Sigmoid colon (tissue), 4 donors: ENCODE results near the gene ABHD13.

Experiments used
- POLR2A ChIP-seq, 2 donors: fragments of 450-650 bp; IDR thresholded peaks; one replicate each; pipeline ENCODE4 v1.6.1; 2016; ENCODE audit warnings: antibody characterized with exemption in 2 of 2, mild to moderate bottlenecking in 2 of 2, moderate library complexity in 2 of 2
- POLR2AphosphoS5 ChIP-seq, 4 donors: sonication (generic); formaldehyde crosslinking; IDR thresholded peaks; one replicate each; pipeline ENCODE4 v1.6.1; 2017; ENCODE audit warnings: antibody characterized with exemption in 4 of 4
- TF ChIP-seq, protein P1 (sequence below), 4 experiments: fragments of 450-650 bp in 3 of 4; fragments of 200-600 bp in 1 of 4; IDR thresholded peaks; one replicate each; pipeline ENCODE4 v1.5.1; 2016 to 2019; ENCODE audit warnings: antibody characterized with exemption in 4 of 4, mild to moderate bottlenecking in 3 of 4, moderate library complexity in 2 of 4

DNA sequence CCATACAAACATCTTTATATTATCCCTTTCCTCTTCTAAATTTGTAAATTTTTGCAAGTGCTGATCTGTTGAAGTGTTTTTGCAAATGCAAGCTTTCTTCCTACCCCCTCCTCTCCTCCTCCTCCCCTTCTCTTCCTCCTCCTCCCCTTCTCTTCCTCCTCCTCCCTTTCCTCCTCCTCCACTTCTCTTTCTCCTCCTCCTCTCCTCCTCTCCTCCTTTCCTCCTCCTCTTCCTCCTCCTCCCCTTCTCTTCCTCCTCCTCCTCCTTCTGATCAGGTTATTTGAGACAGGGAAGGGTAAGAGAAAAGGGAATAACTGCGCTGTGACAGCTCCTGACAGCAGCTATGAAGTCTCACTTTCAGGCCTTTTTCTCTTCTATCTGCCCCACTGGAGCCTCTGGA is 60.3 kb downstream of the ABHD13 start:
- TF ChIP-seq POLR2AphosphoS5 (IDR thresholded peaks at IDR 0.05) (no peak), POLR2A (IDR thresholded peaks at IDR 0.05) (no peak)
- TF ChIP-seq, protein P1, sequence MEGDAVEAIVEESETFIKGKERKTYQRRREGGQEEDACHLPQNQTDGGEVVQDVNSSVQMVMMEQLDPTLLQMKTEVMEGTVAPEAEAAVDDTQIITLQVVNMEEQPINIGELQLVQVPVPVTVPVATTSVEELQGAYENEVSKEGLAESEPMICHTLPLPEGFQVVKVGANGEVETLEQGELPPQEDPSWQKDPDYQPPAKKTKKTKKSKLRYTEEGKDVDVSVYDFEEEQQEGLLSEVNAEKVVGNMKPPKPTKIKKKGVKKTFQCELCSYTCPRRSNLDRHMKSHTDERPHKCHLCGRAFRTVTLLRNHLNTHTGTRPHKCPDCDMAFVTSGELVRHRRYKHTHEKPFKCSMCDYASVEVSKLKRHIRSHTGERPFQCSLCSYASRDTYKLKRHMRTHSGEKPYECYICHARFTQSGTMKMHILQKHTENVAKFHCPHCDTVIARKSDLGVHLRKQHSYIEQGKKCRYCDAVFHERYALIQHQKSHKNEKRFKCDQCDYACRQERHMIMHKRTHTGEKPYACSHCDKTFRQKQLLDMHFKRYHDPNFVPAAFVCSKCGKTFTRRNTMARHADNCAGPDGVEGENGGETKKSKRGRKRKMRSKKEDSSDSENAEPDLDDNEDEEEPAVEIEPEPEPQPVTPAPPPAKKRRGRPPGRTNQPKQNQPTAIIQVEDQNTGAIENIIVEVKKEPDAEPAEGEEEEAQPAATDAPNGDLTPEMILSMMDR (IDR thresholded peaks at IDR 0.05): no peak
